Muscle layer of duodenum (tissue), 2 donors: Measurements from ENCODE around the gene PTPRD.

Experiments used
- H3K27ac ChIP-seq: one replicate; pipeline ENCODE4 v1.7.0; 2013; ENCODE audit warnings: mild to moderate bottlenecking, low read length
- H3K27me3 ChIP-seq: one replicate; pipeline ENCODE4 v1.7.0; 2013; ENCODE audit warnings: low read depth, mild to moderate bottlenecking, control low read depth, low read length
- H3K36me3 ChIP-seq, 2 donors: one replicate each; pipeline ENCODE4 v1.7.0; 2013; ENCODE audit warnings: low read length in 2 of 2, control low read depth in 1 of 2, mild to moderate bottlenecking in 1 of 2; ENCODE audit not compliant: insufficient read depth in 2 of 2, control insufficient read depth in 1 of 2
- H3K4me1 ChIP-seq, 2 donors: one replicate each; pipeline ENCODE4 v1.7.0; 2013; ENCODE audit warnings: low read length in 2 of 2, mild to moderate bottlenecking in 2 of 2, control low read depth in 1 of 2, moderate library complexity in 1 of 2; ENCODE audit not compliant: insufficient read depth in 2 of 2, control insufficient read depth in 1 of 2
- H3K4me3 ChIP-seq, 2 donors: one replicate each; pipeline ENCODE4 v1.7.0; 2013; ENCODE audit warnings: low read length in 2 of 2, low read depth in 1 of 2, mild to moderate bottlenecking in 1 of 2
- H3K9me3 ChIP-seq, 2 donors: one replicate each; pipeline ENCODE4 v1.7.0; 2013; ENCODE audit warnings: low read length in 2 of 2, control low read depth in 1 of 2, mild to moderate bottlenecking in 1 of 2; ENCODE audit not compliant: control insufficient read depth in 1 of 2
- donor health status: healthy.

Gene PTPRD

DNA sequence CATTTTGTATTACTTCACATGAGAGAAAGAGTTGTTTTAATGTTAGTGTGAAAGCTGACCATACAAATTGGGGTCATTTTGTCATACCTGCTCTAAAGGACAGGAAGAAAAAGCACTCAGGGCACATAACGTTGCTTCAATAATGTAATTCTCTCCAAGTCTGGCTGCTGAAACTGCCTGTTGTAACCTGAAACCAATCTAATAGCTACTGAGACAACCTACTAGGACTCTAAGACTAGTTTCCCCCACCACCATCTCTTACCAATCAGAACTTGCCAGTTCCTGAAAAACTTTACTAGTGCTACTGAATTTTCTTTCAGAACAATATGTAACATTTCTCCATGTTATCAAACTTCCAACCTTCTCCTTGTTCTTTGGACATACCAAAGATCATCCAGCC lies 374.7 kb downstream of the PTPRD start:
- Histone ChIP-seq H3K27ac (no peak overlapping the region), H3K4me1 (no peaks in the 10 kb centered on the region), H3K36me3 (no peaks in the 10 kb centered on the region), H3K27me3 (no peaks in the 10 kb centered on the region), H3K9me3 (no peaks in the 10 kb centered on the region), H3K4me3 (no peak overlapping the region)

DNA sequence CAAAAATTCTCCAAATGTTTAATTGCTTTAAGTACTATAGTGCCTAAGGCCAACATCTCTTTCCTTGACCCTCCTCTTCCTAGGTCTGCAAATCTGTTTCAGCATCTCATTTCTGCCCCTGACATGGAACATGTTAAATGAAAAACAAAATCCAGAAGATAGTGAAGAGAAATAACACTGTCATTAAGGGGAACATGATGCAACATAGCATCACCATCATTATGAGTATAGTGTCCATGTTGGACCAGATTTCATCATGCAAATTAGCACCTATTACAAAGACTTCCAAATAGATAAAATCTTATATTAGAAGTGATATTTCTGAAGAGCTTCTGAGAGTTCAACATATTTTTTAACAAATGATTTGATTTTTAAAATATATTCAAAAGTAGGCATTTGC lies 375.2 kb downstream of the PTPRD start:
- no peaks in the 10 kb centered on the region for H3K36me3 ChIP-seq
- H3K27ac ChIP-seq: no peak overlapping the region
- H3K9me3 ChIP-seq: no peaks in the 10 kb centered on the region
- no peaks in the 10 kb centered on the region for H3K27me3 ChIP-seq
- H3K4me3 ChIP-seq: no peak overlapping the region
- no peaks in the 10 kb centered on the region for H3K4me1 ChIP-seq

- no peak overlapping the region for H3K4me3 ChIP-seq
Observed at GRCh38 chr9:10236161-10236560, 376.6 kb downstream of the PTPRD start.

GRCh38 chr9:10235376-10235775 lies 377.4 kb downstream of the PTPRD start:
- H3K27ac ChIP-seq: no peak overlapping the region
- H3K27me3 ChIP-seq: no peaks in the 10 kb centered on the region
- H3K4me3 ChIP-seq: no peak overlapping the region
- no peaks in the 10 kb centered on the region for H3K36me3 ChIP-seq
- H3K9me3 ChIP-seq: no peaks in the 10 kb centered on the region
- H3K4me1 ChIP-seq: no peaks in the 10 kb centered on the region

More at GRCh38 chr9:10236161-10236560, 376.6 kb downstream of the PTPRD start:
- no peaks in the 10 kb centered on the region for H3K4me1 ChIP-seq
- no peaks in the 10 kb centered on the region for H3K9me3 ChIP-seq
- H3K36me3 ChIP-seq: no peaks in the 10 kb centered on the region
- H3K27ac ChIP-seq: no peak overlapping the region
- no peaks in the 10 kb centered on the region for H3K27me3 ChIP-seq

DNA sequence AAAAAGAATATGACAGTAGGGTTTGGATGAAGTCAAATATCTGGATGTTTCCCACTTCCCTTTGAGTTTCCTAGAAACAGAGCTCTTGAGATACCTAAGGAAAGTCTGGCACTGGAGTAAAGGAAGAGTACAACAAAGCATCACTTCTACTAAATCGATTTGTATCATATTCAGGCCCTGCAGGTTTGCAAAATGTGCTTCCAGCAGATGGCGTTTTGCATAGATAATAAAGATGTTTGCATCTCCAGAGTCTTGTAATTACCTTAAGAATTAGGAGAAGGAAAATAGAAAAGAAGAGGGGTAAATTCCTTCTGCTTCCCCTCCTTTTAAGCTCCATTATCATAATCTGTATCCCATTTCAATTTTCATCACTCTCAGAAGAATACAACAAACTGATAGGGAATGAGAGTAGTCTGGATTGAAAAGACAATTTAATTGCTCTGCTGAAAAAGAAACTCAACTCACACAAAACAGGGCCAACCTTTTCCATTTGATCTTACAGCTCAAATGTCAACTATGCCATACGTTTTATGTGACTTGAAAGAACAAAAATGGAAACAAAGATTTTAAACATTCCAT lies 380.4 kb downstream of the PTPRD start:
- Histone ChIP-seq H3K4me1 (no peaks in the 10 kb centered on the region), H3K4me3 (no peak overlapping the region), H3K27ac (no peak overlapping the region), H3K9me3 (no peaks in the 10 kb centered on the region), H3K36me3 (no peaks in the 10 kb centered on the region), H3K27me3 (no peaks in the 10 kb centered on the region)

DNA sequence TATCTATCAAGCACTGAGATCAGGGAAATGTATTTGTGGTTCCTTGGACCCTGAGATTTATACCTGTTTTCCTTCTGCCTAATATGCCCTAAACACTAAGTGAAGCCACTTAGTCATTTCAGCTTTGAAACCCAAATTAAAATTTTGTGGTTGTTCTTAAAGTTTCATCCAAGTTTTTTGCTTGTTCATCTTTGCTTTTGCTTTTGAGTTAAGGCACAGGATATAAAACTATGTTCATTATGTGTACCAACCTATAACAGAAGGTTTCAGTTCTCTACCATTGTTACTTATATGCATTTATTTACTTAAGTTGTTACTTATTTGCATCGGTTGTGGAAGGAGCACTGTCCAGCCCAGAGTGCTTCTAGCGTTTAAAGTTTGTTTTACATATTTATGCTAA lies 382.3 kb downstream of the PTPRD start:
- H3K36me3 ChIP-seq: no peaks in the 10 kb centered on the region
- no peaks in the 10 kb centered on the region for H3K9me3 ChIP-seq
- H3K27me3 ChIP-seq: no peaks in the 10 kb centered on the region
- H3K4me1 ChIP-seq: no peaks in the 10 kb centered on the region
- no peak overlapping the region for H3K4me3 ChIP-seq
- H3K27ac ChIP-seq: no peak overlapping the region

GRCh38 chr9:10228082-10228481 lies 384.7 kb downstream of the PTPRD start:
- H3K4me1 ChIP-seq: no peaks in the 10 kb centered on the region
- H3K9me3 ChIP-seq: no peaks in the 10 kb centered on the region
- H3K4me3 ChIP-seq: no peak overlapping the region
- H3K36me3 ChIP-seq: no peaks in the 10 kb centered on the region
- H3K27me3 ChIP-seq: no peaks in the 10 kb centered on the region
- no peak overlapping the region for H3K27ac ChIP-seq

DNA sequence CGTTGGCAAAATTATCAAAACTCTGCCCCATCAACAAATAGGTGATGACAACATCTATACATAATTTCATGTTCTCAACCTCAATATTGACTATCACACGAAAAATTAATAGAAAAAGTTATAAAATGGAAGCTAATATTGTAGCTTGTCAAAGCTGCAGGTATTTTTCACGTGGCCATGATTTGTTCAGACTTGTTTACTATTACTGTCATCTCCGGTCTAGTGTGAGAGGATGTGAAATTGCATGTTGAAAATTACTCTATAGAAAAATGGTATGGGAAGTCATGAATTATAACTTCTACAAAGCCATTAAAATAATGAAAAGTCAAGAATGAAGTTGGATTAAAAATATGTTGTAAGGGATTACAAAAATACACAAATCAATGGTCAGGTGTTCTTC lies 385.8 kb downstream of the PTPRD start:
- Histone ChIP-seq H3K27me3 (no peaks in the 10 kb centered on the region), H3K36me3 (no peaks in the 10 kb centered on the region), H3K4me3 (no peak overlapping the region), H3K4me1 (no peaks in the 10 kb centered on the region), H3K27ac (no peak overlapping the region), H3K9me3 (no peaks in the 10 kb centered on the region)

DNA sequence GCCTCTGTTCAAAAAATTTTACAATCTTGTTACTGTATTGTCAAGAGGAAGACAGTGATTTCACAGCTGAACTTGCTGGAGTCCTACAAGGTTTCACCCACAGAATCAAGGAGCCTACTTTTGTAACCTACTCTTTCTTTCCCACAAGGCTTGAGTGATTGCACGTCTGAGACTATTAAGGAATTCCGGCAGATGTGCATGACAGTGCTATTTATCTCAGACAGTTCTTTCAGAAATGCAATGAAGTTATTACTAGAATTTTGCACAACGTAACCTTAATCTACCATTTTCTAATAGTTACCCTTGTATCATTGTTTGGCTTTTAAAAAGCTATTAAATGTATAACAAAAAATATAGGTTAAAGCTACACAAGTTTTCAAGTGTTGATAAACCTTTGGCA lies 400.1 kb downstream of the PTPRD start:
- Histone ChIP-seq H3K27me3 (no peaks in the 10 kb centered on the region), H3K27ac (no peak overlapping the region), H3K4me1 (no peaks in the 10 kb centered on the region), H3K36me3 (no peaks in the 10 kb centered on the region), H3K4me3 (no peak overlapping the region), H3K9me3 (no peaks in the 10 kb centered on the region)

DNA sequence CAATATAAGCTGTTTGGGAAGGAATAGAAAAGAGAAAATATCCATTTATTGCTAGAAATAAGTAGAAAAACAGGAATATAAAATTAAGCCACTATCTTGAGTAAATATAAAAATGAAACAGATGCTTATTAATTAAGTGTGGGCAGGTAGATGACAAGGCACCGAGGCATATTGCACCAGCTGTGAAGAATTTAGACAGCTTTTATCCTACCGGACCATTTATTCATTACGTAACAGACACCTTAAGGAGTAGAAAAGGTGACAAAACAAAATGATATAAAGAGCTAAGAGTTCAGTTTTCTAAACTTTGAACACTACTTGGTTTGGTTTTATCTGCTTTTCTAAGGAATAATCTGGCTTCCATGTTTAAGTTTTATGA lies 404.1 kb downstream of the PTPRD start:
- Histone ChIP-seq H3K9me3 (no peaks in the 10 kb centered on the region), H3K27ac (no peak overlapping the region), H3K4me1 (no peaks in the 10 kb centered on the region), H3K36me3 (no peaks in the 10 kb centered on the region), H3K4me3 (peak overlapping the region in 1 of 2 donors; percentile 54), H3K27me3 (no peaks in the 10 kb centered on the region)

GRCh38 chr9:10204276-10204675 lies 408.5 kb downstream of the PTPRD start:
- Histone ChIP-seq H3K27ac (no peak overlapping the region), H3K9me3 (no peaks in the 10 kb centered on the region), H3K36me3 (no peaks in the 10 kb centered on the region), H3K4me1 (no peaks in the 10 kb centered on the region), H3K27me3 (no peaks in the 10 kb centered on the region), H3K4me3 (no peak overlapping the region)

DNA sequence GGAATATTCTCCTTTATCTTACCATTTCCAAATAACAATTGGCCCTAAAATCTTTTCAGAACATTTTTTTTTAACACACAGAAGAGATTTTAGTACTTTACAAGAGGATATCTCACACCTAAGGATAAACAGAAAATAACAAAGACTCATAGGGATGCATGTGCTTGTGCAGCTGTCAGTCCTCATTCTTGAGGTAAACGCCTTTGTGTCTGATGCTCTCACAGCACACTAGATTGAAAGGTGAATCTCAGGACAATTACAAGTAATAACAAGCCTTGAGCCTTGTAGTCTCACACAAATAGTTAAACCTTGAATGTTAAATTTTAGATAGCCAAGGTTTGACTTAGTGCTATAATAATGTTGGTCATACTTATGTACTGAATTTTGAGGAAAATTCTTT lies 439.2 kb downstream of the PTPRD start:
- Histone ChIP-seq H3K27me3 (no peaks in the 10 kb centered on the region), H3K27ac (no peak overlapping the region), H3K36me3 (no peaks in the 10 kb centered on the region), H3K4me1 (no peaks in the 10 kb centered on the region), H3K9me3 (no peaks in the 10 kb centered on the region), H3K4me3 (no peak overlapping the region)
